Sigmoid colon (tissue), 4 donors: Measurements from ENCODE around the gene ERP44.

Experiments used
- EP300 ChIP-seq, 4 donors: sonication (generic); formaldehyde crosslinking; IDR thresholded peaks; one replicate each; pipeline ENCODE4 v1.6.1; 2017; ENCODE audit warnings: antibody characterized with exemption in 4 of 4
- POLR2A ChIP-seq, 2 donors: fragments of 450-650 bp; IDR thresholded peaks; one replicate each; pipeline ENCODE4 v1.6.1; 2016; ENCODE audit warnings: antibody characterized with exemption in 2 of 2, mild to moderate bottlenecking in 2 of 2, moderate library complexity in 2 of 2
- TF ChIP-seq, protein P1 (sequence below), 4 experiments: fragments of 450-650 bp in 3 of 4; fragments of 200-600 bp in 1 of 4; IDR thresholded peaks; one replicate each; pipeline ENCODE4 v1.5.1; 2016 to 2019; ENCODE audit warnings: antibody characterized with exemption in 4 of 4, mild to moderate bottlenecking in 3 of 4, moderate library complexity in 2 of 4

DNA sequence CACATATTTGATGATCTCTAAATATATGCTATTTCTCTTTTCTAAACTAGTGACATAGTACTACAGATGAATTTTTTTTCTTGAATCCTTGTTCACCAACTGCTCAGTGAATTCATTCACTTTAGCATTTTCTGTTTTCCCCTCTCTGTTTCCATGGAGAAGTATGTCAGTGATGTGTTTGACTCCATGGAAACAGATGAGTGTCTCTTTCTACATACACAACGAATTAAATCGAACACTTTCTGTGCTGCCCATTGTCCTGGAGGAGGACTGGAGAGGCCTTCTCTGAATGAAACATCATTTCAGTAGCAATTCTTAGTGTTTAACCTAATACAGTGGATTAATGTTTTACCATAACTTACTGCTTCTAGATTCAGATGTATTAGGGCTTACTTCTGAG lies 9.8 kb upstream of the ERP44 start:
- TF ChIP-seq, protein P1, sequence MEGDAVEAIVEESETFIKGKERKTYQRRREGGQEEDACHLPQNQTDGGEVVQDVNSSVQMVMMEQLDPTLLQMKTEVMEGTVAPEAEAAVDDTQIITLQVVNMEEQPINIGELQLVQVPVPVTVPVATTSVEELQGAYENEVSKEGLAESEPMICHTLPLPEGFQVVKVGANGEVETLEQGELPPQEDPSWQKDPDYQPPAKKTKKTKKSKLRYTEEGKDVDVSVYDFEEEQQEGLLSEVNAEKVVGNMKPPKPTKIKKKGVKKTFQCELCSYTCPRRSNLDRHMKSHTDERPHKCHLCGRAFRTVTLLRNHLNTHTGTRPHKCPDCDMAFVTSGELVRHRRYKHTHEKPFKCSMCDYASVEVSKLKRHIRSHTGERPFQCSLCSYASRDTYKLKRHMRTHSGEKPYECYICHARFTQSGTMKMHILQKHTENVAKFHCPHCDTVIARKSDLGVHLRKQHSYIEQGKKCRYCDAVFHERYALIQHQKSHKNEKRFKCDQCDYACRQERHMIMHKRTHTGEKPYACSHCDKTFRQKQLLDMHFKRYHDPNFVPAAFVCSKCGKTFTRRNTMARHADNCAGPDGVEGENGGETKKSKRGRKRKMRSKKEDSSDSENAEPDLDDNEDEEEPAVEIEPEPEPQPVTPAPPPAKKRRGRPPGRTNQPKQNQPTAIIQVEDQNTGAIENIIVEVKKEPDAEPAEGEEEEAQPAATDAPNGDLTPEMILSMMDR (IDR thresholded peaks at IDR 0.05): no peak
- TF ChIP-seq EP300 (IDR thresholded peaks at IDR 0.05): no peak
- no peak for TF ChIP-seq POLR2A (IDR thresholded peaks at IDR 0.05)
